GM13976 (cell line): ENCODE results near the gene SMURF2.
"Not testable (repeated sequence)": the region's sequence is repeated elsewhere in the genome, so short reads cannot be mapped to it uniquely, and the experiment has no call there.

Source experiments
- DNase-seq: peaks from one replicate; pipeline ENCODE4 v3.0.0; 2012; ENCODE audit warnings: low spot score
- CTCF ChIP-seq: IDR thresholded peaks from 2 replicates; pipeline ENCODE4 v1.5.1; 2012; ENCODE audit warnings: borderline replicate concordance, mild to moderate bottlenecking; ENCODE audit not compliant: insufficient read depth; ENCODE audit errors: extremely low read depth, missing control alignments, control extremely low read depth
- in situ Hi-C: fragments of 300-500 bp; cut with MboI; formaldehyde crosslinking; loops from one replicate; pipeline ENCODE4 v1.12.0; 2022; ENCODE audit warnings: low sequenced_read_pairs, mixed read lengths, inconsistent platforms; ENCODE audit not compliant: unreplicated experiment

SMURF2 gene

GRCh38 chr17:64617125-64617780, 44.9 kb downstream of the SMURF2 start:
- in situ Hi-C loops = no loop called here
- DNase-seq = no peak
- no peak for TF ChIP-seq CTCF

- in situ Hi-C loops = no loop called here
- DNase-seq = no peak
- TF ChIP-seq CTCF = no peak
These were observed 47.0 kb downstream of the SMURF2 start for GRCh38 chr17:64615028-64615677.

- in situ Hi-C loops = no loop called here
- no peak for DNase-seq
- TF ChIP-seq CTCF = no peak
These were observed 47.7 kb downstream of the SMURF2 start for GRCh38 chr17:64614266-64615027.

- DNase-seq = no peak
- TF ChIP-seq CTCF = no peak
- in situ Hi-C loops = no loop called here
These were observed 50.7 kb downstream of the SMURF2 start for GRCh38 chr17:64611369-64611768.

GRCh38 chr17:64610244-64610643, 51.9 kb downstream of the SMURF2 start:
- DNase-seq, in situ Hi-C loops: not testable (repeated sequence)

GRCh38 chr17:64608571-64608981, 53.5 kb downstream of the SMURF2 start:
- no peak for DNase-seq
- TF ChIP-seq CTCF = no peak
- in situ Hi-C loops = no loop called here
